ENCODE data around the gene HOXC12.
A peak's percentile ranks its signal among the peaks of the same experiment; 100 is the strongest.

Gene HOXC12

DNA sequence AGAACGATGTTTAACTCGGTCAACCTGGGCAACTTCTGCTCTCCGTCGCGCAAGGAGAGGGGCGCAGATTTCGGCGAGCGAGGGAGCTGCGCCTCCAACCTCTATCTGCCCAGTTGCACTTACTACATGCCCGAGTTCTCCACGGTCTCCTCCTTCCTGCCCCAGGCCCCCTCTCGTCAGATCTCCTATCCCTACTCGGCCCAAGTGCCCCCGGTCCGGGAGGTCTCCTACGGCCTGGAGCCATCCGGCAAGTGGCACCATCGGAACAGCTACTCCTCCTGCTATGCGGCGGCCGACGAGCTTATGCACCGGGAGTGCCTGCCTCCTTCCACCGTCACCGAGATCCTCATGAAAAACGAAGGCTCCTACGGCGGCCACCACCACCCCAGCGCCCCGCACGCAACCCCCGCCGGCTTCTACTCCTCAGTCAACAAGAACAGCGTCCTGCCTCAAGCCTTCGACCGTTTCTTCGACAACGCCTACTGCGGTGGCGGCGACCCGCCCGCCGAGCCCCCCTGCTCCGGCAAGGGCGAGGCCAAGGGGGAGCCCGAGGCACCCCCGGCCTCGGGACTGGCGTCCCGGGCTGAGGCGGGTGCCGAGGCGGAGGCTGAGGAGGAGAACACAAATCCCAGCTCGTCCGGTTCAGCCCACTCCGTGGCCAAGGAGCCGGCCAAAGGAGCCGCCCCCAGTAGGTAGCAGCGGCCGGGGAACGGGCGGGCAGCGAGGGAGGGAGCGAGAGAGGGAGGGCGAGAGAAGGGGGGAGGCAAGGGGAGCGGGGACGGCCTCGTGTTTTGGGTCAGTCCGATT lies 18.7 kb downstream of the HOXC12 start:
- DNase-seq, result no peak

DNA sequence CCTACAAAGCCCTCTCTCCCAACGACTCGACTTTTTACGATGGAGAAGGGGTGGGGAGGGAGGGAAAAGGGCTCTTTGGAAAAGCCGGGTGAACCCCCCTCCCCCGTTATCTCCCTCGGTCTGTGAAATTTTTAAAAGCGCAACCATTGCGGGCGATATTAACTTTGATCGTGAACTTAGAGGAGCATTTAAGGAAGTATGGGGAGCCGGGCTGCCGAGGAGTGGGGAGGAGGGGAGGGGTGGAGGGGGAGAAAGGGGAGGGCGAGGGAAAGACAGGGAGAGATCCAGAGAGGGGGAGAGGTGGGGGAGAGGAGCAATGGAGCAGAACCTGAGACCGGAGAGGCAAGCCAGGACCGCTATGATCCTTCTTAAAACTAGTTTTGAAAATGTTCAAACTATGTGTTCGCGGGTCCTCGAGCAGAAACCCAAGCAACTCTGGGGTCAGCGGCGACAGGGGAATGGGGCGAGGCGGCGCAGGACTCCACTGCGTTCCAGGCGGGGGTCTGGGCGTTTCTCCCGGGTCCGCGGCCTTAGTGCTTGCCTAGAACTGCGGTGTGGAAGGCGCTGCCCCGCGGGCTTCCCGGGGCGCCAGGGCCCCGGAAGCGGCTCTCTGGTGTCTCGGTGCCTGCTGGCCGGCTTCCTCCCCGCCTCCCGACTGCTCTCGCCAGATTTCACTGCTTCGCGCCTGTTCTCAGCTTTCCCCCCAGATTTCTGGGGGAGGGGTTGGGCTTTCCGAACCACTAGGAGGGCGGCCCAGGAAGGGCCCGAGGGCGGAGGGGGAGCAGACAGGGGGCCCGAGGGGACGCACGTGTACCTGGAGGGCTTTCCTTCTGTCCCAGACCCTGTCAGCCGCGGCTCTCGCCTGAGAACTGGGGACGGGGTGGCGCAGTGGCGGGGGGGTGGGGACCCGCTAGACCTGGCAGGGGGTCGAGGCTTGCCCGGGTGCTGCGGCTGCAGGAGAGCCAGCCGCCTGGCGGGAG lies 19.7 kb downstream of the HOXC12 start, which contains the start of gene HOTAIR:
Gene HOTAIR, minus strand, starts transcription at position 871 of the 980 bp plus-strand sequence.
- DNase-seq, result no peak

DNA sequence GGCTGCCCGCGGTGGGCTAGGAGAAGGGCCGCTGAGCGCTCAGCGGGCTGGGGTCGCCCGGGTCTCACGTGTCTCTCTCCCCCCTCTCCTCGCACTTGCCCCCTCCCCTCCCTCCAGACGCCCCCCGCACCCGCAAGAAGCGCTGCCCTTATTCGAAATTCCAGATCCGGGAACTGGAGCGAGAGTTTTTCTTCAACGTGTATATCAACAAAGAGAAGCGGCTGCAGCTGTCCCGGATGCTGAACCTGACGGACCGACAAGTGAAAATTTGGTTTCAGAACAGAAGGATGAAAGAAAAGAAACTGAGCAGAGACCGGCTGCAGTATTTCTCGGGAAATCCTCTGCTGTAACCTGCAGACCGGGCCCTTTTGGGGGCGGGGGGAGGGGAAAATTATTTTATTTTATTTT lies 20.4 kb downstream of the HOXC12 start:
- no peak for DNase-seq

DNA sequence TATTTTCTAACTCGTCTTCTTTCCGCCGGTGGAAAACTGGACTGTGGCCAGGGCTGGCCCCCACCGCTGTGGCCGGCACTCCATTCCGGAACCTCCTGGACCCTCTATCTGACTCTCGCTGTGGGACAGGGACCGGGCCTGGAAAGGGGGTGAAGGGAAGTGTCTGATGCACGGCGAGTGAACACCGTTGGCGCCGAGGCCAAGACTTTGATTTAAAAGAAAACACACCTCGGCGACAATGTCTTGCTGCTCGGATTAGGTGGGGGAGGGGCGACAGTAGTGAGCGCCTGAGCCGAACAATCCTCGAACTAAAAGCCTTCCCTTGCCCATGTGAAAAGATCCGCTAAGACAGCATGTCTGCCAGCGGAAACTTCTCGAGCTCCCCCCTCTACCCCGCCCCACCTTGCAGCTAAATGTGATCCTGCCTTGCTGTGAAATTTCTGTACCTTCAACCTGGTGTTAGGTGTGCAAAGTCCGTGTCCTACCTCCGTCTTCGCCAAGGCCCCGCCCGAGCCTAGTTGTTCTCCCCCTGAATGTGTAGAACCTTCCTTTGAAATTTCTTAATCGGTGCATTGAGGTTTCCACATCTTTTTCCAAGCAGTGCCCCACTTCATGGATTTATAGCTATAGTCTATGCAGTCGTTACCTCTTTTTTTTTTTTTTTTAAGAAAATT lies 20.9 kb downstream of the HOXC12 start:
- DNase-seq, result no peak

DNA sequence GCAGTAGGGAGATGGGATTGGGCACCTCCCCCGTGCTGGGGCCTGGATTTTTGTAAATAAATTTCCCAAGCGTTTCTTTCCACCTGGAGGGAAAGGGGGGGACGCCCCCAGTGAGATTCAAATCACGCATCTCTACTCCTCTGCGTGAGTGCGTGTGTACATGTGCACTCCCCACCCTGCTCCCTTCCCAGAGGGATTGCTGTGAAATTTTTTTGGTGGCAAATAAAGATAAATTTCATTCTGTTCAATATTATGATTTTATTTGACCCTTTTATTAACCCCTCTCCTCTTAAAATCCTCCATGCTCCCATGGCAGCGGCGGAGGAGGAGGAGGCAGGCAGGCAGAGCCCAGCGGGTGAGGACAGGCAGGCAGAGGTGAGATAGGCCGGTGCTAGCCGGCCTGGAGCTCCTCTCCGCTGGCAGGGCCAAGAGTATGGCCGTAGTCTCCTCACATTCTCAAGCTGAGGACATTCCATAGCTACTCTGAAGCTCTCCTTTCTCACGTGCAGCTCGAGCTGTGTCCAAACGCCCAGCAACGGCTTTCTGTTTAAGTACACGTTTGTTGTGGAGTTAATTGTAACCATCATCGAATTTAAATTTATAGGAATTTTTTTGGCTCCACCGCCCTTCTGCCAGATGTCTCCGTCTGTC lies 21.6 kb downstream of the HOXC12 start:
- no peak for DNase-seq

DNA sequence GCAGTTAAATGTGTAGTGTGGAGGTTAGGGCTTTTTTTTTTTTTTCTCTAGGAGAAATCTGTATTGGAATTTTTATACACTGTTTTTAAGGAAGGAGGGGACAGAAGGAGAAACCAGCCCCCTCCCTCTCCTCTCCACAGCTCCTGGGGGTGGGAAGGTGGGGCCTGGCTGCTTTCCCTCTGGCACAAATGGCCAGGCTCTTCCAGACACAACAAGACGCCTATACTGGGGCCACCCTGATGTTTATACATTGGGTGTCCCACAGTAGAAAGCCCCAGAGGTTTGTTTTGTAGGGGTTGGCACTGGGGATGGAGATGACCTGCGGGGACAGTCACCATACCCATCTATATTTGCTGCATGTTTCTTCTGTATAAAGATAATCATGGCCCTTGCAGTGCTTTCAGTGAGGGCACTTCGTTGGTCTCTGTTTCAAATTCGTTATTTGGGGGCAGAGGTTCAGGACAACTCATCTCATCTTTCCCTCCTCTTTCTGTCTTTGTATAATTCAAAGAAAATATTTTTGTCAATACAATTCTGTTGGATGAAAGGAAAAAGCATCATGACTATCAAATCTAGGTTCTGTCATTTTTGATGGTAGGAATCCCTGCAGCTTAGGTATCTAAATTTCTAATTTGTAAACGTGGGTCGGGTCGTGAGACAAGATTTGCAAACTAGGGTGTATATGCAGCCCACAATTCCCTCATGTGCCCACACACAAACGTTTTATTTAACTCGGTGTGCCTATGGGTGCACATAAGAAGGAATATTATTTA lies 22.3 kb downstream of the HOXC12 start:
- DNase-seq, result no peak

DNA sequence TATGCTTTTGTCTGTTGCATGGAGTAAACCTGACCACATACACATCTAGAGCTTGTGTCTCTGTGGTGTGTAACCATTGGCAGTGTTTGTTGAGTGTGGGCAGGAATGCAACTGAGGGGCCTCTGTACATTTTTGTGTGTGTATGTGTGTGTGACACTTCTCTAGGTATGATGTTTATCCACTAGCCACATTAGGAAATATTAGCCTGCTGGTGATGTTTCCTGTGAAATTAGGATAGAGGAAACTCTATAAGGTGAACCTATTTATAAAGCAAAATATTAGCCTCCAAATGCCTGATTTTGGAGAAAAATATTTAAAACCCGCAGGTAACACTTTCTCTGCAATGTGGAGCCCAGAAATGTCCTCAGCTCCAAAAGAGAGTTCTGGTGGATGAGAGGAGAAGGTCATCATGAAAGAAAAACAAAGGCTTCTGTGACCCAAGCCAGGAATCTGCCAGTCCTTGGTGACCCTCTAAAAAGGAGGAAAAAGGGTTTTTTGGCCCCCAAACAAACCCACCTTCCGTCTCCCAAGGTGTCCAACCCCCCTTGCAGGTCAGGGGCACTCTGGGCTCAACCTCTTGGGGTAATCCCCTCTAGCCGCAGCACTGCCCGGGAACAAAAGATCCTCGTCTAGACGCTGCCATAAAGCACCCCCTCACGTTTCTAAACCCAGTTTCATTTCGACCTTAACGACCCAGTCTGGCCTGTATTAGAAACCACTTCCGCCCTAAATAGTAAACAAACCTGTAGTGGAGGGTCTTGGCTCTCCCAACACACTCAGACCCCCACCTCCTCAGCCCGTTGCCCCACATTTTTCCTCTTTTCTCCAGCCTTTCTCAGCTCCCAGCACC lies 23.1 kb downstream of the HOXC12 start:
- no peak for DNase-seq

DNA sequence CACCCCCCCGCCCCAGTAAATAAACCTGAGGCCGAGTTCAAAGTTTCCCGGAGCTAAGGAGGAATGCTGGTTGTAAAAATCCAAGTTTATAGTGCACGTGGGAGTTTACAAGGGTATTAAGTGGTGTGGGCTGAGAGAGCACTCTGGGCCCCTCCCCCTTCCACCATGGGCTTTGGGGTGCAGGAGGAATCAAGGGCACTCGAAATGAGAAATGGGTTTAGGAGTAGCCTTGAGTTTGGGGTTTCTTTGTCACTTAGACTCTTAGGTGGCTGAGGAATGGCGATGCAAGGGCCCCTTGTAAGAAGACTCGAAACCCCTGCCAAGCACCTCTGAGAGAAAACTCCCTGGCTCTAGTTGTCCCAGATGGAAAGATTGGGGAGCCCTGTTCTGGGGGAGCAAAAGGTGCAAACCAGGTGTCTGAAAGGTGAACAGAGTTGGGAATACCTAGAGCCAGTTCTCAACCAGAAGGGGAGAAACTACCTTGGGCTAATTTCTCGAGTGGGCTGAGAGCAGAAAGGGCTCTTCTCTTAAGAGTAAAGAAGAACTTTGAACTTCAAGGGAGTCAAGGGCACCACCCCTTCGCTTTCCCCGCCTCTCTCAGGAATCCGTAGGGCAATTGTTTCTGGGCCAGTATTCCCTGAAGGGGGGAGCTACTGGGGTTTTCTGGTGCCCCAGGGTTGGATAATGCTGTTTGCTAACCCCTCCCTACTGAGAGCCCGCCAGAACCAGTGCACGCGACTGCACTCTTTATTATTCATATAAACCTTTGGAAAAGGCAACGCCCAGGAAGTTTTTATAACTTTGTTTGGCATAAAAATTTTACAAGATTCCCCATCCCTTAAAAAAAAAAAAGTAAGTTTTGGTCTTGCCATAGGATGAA lies 24.0 kb downstream of the HOXC12 start:
- no peak for DNase-seq

DNA sequence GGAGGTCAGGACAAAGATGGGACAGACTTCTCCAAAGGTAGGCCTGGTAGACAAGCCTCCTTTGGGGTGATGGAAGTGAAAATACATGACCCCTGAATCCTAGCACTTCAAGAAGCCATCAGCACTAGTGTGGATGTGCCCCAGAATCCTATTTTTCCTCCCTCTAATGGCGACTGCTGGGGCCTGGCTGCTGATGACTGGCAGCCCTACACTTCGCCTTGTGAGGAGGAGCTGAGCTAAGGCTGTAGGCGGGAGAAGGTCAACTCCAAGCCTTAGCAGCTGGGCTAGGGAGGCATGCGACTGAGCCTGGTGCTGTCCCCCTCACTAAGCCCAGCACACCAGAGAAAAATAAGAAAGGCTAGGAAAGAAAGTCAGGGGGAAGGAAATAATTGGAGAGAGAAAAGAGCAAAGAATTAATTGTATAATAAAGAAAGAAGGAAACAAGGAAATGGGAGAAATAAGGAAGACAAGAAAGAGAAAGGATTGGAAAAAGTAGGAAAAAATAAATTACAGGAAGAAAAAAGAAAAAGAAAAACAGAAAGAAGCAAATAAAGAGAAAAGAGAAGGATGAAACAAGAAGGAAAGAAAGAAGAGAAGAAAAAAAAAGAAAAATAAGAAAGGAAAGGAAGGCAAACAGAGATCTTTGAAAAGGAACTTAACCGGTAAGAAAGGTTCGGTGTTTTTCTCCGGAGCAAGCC lies 25.6 kb downstream of the HOXC12 start:
- DNase-seq, result no peak

DNA sequence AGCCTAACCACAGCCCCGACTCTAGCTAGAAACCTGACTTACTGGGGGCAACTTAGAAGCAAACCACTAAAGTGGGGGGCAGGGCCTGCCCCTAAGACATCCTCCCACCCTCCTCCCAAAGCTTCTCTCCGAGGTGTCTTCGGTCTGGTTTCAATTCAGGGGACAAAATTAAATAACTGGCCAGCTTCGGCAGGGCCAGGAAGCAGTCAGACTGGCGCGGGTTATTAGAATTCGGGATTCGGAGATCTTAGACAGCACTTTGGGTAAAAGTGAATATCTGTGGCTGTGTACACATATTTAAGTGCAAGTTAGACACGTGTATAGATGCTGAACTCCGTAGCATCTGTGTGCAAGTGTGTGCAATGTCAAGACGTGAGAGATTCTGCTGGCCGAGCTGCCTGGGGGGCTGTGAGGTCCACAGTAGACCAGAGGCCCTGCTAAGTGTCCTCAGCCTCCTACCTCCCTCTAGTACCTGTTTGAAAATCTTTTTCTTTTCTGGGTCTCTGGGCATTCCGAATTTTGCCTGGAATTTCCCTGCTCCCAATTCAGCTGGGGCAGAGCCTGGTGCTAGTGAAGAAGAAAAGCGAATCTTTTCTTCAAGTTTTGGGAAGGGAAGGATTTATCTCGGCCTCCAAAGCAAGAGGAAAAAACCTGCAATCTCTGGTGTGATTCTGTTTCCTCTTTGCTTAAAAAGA lies 26.2 kb downstream of the HOXC12 start:
- no peak for DNase-seq

DNA sequence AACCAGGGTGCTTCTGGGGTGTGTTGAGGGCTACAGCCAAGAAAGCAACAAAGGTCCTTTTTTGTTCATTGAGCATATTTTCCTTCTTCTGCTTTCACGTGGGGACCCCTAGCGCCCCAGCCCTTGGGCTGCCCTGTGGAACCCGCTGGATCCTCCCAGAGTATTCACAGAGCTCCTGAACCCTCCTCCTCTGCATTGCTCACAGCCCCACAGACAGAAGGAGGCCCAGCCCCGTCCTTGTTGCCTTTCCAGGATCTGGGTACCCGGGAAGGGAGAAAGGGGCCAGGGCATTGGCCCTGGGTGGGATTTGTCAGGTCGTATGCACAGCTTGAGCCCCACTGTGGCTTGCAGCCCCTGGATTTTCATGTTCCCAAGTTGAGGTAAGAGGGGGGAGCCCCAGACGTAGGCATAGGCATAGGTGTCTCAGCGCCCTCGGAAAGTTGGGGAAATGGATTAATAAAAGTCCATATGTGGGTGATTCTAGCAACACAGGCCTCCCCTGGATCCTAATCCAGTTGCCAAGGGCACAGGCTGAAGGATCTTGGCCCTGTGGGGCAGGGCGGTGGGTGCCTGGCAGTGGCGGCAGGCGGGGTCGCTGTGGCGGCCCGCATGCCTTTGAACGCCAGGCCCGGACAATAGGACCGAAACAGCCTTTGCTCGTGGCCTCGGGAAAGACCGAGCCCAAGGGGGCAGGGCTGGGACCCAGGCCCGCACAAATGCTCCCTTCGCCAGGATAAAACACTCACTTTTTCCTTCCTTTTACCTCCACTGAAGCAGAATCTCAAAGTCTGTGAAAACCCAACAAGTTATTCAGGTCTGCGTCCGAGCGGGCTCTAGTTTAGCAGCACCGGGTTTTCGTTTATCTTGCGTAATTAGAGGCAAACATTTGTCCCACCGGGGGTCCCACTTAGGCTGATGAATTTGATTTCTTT lies 27.2 kb downstream of the HOXC12 start:
- DNase-seq, result no peak

DNA sequence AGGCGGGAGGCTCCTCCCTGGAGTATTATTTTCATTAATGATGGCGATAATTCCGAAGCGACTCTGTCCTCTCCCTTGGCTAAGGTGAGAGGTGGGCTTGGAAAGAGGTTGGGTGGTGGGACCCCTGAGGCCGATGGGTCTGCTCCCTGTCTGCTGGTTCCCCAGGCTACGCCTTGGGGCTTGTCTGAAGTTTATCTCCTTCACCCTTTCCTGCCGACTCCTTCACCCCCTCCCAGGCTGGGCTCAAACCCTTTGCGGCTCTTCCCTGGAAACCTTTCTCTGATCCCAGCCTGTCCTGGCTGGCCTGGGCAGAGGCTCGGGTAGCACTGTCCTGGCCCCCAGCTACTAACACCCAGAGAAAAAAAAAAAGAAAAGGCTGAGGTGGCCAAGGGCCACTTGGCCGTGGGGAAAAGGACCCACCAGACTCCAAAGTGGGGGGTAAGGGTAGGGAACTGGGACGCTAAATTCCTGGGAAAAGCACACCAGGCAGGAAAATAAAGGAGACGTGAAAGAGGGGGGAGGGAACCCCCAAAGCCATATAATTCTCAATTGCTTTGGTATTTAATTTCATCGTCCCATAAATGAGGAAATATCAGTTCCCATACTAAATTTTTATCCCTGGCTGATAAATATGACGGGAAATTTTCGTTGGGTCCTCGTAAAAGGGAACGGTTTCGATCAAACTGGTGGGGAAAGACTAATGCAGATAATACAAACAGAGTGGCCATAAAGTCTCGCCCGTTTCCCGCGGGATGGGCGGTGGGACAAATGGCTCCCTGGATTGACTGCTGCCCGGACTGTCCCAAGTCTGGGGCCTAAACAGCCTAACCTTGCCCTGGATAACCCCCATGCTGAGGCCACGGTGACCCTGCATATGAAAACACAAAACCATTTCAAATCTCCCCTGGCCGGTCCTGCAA lies 28.2 kb downstream of the HOXC12 start:
- DNase-seq, result no peak

DNA sequence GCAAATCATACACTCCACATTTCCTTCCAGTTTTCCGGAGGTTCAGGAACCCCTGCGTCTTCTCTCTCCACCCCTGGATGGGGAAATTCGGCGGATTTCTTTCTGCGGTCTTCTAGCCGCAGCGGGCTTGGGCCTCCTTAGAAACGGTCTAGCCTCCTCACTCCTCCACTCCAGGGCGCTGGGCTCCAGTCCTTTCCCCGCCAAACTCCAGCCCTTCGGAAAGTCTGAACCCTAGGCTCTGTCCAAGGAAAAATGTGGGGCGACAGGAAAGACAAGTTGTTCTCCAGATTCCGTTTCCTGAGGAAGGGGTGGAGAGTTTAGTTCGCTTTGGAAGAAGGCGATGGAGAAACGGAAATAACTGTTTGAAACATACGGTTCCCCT lies 28.9 kb downstream of the HOXC12 start:
- DNase-seq, result no peak

DNA sequence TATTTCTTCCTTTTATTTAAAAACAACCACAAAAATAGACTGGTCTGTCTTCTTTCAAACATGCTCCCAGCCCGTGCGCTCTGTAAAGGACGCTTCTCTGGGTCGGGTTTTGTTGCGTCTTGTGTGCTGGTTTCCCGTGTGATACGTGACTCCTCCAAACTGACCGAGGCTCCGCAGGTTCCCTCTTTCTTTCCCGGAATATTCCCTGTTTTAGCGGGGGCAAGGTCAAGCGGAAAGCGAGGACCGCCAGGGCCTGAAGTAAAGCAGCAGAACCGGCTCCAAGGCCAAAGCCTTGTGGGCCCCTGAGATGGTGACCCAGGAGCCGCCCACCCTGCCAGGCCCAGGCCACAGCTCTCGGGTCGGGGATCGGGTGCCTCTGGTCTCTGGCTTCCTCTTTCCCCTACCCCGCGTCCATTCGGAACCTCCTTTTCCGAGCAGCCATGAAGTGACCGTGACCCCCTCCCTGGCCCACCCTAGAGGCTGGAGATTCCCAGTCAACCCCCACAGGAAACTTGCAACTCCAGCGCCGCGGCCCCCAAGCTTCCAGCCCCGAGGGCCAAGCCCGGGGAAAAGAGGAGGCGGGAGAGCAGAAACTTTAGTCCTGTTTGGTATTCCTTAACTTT lies 29.4 kb downstream of the HOXC12 start:
- no peak for DNase-seq

DNA sequence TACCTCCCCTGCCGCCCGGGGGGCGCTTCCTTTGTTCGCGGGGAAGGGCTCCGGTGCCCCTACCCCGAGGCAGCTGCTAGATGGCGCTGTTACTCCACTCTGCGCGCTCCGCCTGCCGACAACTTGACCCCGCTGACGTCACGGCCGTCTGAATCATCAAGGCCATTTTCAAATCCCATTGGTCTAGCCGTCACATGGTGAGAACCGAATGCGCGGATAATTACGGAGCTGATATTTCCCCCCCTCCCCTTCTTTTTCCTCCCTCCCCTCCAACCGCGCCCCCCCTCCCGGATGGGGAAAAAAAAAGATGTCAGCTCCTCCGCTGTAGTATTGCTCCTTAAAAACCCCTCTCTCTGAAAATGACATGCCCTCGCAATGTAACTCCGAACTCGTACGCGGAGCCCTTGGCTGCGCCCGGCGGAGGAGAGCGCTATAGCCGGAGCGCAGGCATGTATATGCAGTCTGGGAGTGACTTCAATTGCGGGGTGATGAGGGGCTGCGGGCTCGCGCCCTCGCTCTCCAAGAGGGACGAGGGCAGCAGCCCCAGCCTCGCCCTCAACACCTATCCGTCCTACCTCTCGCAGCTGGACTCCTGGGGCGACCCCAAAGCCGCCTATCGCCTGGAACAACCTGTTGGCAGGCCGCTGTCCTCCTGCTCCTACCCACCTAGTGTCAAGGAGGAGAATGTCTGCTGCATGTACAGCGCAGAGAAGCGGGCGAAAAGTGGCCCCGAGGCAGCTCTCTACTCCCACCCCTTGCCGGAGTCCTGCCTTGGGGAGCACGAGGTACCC lies 30.4 kb downstream of the HOXC12 start, which contains the start of gene HOXC10:
Gene HOXC10, plus strand, starts transcription at position 246 of the 791 bp plus-strand sequence. Its CDS starts 114 bp downstream, at position 360.
- DNase-seq, result peak; percentile 99

Data from 8988T (cell line).